Uterus (tissue), 4 donors: ENCODE measurements around the gene GNG7. TPM values are rescaled to one million over a fixed set of nuclear protein-coding genes. Genes with fewer than 3 reads are reported as not detected.
"Not testable (repeated sequence)": the region's sequence is repeated elsewhere in the genome, so short reads cannot be mapped to it uniquely, and the experiment has no call there.

Experiments used
- DNase-seq, 2 donors: peaks; one replicate each; pipeline ENCODE4 v3.0.0-alpha.2; 2019 to 2020
- H3K27ac ChIP-seq, 2 donors: fragments of 200-600 bp; sonication (generic); 1 replicate in 1 of 2; 2 replicates in 1 of 2; pipeline ENCODE4 v1.5.1; 2016 to 2018
- H3K27me3 ChIP-seq, 2 donors: fragments of 200-600 bp; sonication (generic); one replicate each; pipeline ENCODE4 v1.5.1; 2018 to 2019; ENCODE audit warnings: control low read depth in 1 of 2
- H3K36me3 ChIP-seq, 2 donors: fragments of 200-600 bp; sonication (generic); one replicate each; pipeline ENCODE4 v1.5.1; 2019; ENCODE audit warnings: control low read depth in 1 of 2
- H3K4me1 ChIP-seq, 2 donors: fragments of 200-600 bp; sonication (generic); one replicate each; pipeline ENCODE4 v1.5.1; 2018 to 2019; ENCODE audit warnings: control low read depth in 1 of 2
- H3K4me3 ChIP-seq, 2 donors: fragments of 200-600 bp; sonication (generic); 1 replicate in 1 of 2; 2 replicates in 1 of 2; pipeline ENCODE4 v1.5.1; 2018 to 2019; ENCODE audit warnings: mild to moderate bottlenecking in 1 of 2
- H3K9me3 ChIP-seq, 2 donors: fragments of 200-600 bp; sonication (generic); one replicate each; pipeline ENCODE4 v1.5.1; 2019; ENCODE audit warnings: control low read depth in 1 of 2
- CTCF ChIP-seq, 4 experiments: fragments of 200-600 bp in 2 of 4; fragments of 450-650 bp in 2 of 4; sonication (generic) in 2 of 4; IDR thresholded peaks; one replicate each; pipeline ENCODE4 v1.5.1; 2016 to 2019; ENCODE audit warnings: antibody characterized with exemption in 4 of 4, mild to moderate bottlenecking in 2 of 4, moderate library complexity in 1 of 4
- POLR2A ChIP-seq, 2 donors: fragments of 450-650 bp; IDR thresholded peaks; one replicate each; pipeline ENCODE4 v1.6.1; 2016; ENCODE audit warnings: antibody characterized with exemption in 2 of 2, mild to moderate bottlenecking in 1 of 2, moderate library complexity in 1 of 2
- intact Hi-C: fragments of 100-400 bp; cut with DNase I; formaldehyde crosslinking; loops from one replicate; pipeline ENCODE4 v1.15.1; 2023; ENCODE audit warnings: low total_unique reads
- total RNA-seq, 4 donors: library from RNA; depleted of rRNA in 3 of 4; stranded (reverse); fragments of >200 nt in 3 of 4; gene quantifications; one replicate each; pipeline versions ENCODE4 v1.1.0 to v1.2.4, GENCODE V29; 2014 to 2023
- donor health status: DM: yes; HTN: yes; CAD: no.

The GNG7 gene
- total RNA-seq, 4 donors from 2014 or later: 0.88 to 11.1 (median 3.2) TPM

- H3K9me3 ChIP-seq: no peaks in the 10 kb centered on the region
- peak overlapping the region; percentile 84 to 89 for H3K27ac ChIP-seq
- intact Hi-C loops: loop anchor here (5.0 to 10.0 kb wide), 2 partner anchors 66 to 98 kb away; no protein-coding TSS in a partner anchor
- peak overlapping the region; percentile 64 to 70 for H3K4me3 ChIP-seq
- H3K27me3 ChIP-seq: no peaks in the 10 kb centered on the region
- H3K4me1 ChIP-seq: peaks cover 0 to 16% of the 10 kb centered on the region in 2 donors
- TF ChIP-seq POLR2A (IDR thresholded peaks at IDR 0.05) (no peak), CTCF (IDR thresholded peaks at IDR 0.05) (no peak)
- no peaks in the 10 kb centered on the region for H3K36me3 ChIP-seq
- DNase-seq: peak; percentile 50 to 55
Measured at GRCh38 chr19:2476451-2477140, 225.9 kb downstream of the GNG7 start.

- peak; percentile 98 for DNase-seq
- Histone ChIP-seq H3K4me3 (peak within 1 kb of the TSS; percentile 64 to 70), H3K9me3 (no peaks in the 10 kb centered on the region), H3K27me3 (no peaks in the 10 kb centered on the region), H3K36me3 (no peaks in the 10 kb centered on the region), H3K27ac (peak within 1 kb of the TSS; percentile 84 to 89), H3K4me1 (peaks cover 0 to 16% of the 10 kb centered on the region in 2 donors)
- intact Hi-C loops: loop anchor here (5.0 to 10.0 kb wide), 2 partner anchors 66 to 99 kb away; no protein-coding TSS in a partner anchor
- TF ChIP-seq CTCF (IDR thresholded peaks at IDR 0.05) (peak in 1 of 4 experiments; percentile 50), POLR2A (IDR thresholded peaks at IDR 0.05) (peak; percentile 100)
Measured at GRCh38 chr19:2475702-2476450, 226.6 kb downstream of the GNG7 start, which contains the start of gene GADD45B. TSS of gene GADD45B (plus strand) at chr19:2476127. CDS start at chr19:2476359, 232 bp downstream.

- no peaks in the 10 kb centered on the region for H3K27me3 ChIP-seq
- TF ChIP-seq CTCF (IDR thresholded peaks at IDR 0.05) (no peak), POLR2A (IDR thresholded peaks at IDR 0.05) (no peak)
- peaks cover 0 to 16% of the 10 kb centered on the region in 2 donors for H3K4me1 ChIP-seq
- no peaks in the 10 kb centered on the region for H3K36me3 ChIP-seq
- no peaks in the 10 kb centered on the region for H3K9me3 ChIP-seq
- intact Hi-C loops: loop anchor here (5.0 to 10.0 kb wide), 2 partner anchors 67 to 100 kb away; no protein-coding TSS in a partner anchor
- peak overlapping the region; percentile 64 to 70 for H3K4me3 ChIP-seq
- H3K27ac ChIP-seq: peak overlapping the region; percentile 84 to 89
- peak; percentile 63 for DNase-seq
Measured at GRCh38 chr19:2475018-2475701, 227.3 kb downstream of the GNG7 start.

- no peaks in the 10 kb centered on the region for H3K36me3 ChIP-seq
- H3K4me3 ChIP-seq: peak overlapping the region; percentile 64 to 70
- H3K4me1 ChIP-seq: peaks cover 0 to 16% of the 10 kb centered on the region in 2 donors
- H3K27ac ChIP-seq: peak overlapping the region; percentile 84 to 89
- peak; percentile 84 to 90 for DNase-seq
- no peaks in the 10 kb centered on the region for H3K9me3 ChIP-seq
- intact Hi-C loops: loop anchor here (5.0 to 10.0 kb wide), 2 partner anchors 68 to 100 kb away; no protein-coding TSS in a partner anchor
- H3K27me3 ChIP-seq: no peaks in the 10 kb centered on the region
- peak; percentile 98 to 100 (median 99) for TF ChIP-seq CTCF (IDR thresholded peaks at IDR 0.05)
- TF ChIP-seq POLR2A (IDR thresholded peaks at IDR 0.05): peak in 1 of 2 donors; percentile 42
Measured at GRCh38 chr19:2474232-2475017, 228.1 kb downstream of the GNG7 start.

- intact Hi-C loops: loop anchor here (10.0 kb wide), 1 partner anchor 105 kb away; no protein-coding TSS in a partner anchor
- not testable (repeated sequence) for DNase-seq, H3K9me3 ChIP-seq, H3K27ac ChIP-seq, H3K36me3 ChIP-seq, H3K4me3 ChIP-seq, H3K4me1 ChIP-seq, H3K27me3 ChIP-seq
Measured at GRCh38 chr19:2469915-2470200, 232.6 kb downstream of the GNG7 start.
